NB4 (cell line): ENCODE data around the gene CRYZL1.

ENCODE experiments used
- DNase-seq: peaks from one replicate; pipeline ENCODE4 v3.0.0; 2010; ENCODE audit warnings: low read depth
- H3K4me3 ChIP-seq: one replicate; pipeline ENCODE4 v1.5.1; 2011; ENCODE audit warnings: mild to moderate bottlenecking, low read depth, low read length, moderate library complexity
- MYC ChIP-seq: IDR thresholded peaks from 2 replicates; pipeline ENCODE4 v1.6.1; 2011; ENCODE audit warnings: low read depth, low read length
- POLR2A ChIP-seq: IDR thresholded peaks from 2 replicates; pipeline ENCODE4 v1.6.1; 2011; ENCODE audit warnings: mild to moderate bottlenecking; ENCODE audit not compliant: insufficient read length; ENCODE audit errors: extremely low read depth
- TF ChIP-seq, protein P1 (sequence below): IDR thresholded peaks from 2 replicates; pipeline ENCODE4 v1.6.1; 2011; ENCODE audit warnings: low read depth, low read length
- TF ChIP-seq, protein P2 (sequence below): IDR thresholded peaks from one replicate; pipeline ENCODE4 v1.5.1; 2012; ENCODE audit warnings: low read depth, low read length

CRYZL1 gene

GRCh38 chr21:33655588-33656221 lies 14.2 kb upstream of the CRYZL1 start:
- TF ChIP-seq, protein P1, sequence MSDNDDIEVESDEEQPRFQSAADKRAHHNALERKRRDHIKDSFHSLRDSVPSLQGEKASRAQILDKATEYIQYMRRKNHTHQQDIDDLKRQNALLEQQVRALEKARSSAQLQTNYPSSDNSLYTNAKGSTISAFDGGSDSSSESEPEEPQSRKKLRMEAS: no peak
- TF ChIP-seq POLR2A (no peak), MYC (no peak)
- TF ChIP-seq, protein P2, sequence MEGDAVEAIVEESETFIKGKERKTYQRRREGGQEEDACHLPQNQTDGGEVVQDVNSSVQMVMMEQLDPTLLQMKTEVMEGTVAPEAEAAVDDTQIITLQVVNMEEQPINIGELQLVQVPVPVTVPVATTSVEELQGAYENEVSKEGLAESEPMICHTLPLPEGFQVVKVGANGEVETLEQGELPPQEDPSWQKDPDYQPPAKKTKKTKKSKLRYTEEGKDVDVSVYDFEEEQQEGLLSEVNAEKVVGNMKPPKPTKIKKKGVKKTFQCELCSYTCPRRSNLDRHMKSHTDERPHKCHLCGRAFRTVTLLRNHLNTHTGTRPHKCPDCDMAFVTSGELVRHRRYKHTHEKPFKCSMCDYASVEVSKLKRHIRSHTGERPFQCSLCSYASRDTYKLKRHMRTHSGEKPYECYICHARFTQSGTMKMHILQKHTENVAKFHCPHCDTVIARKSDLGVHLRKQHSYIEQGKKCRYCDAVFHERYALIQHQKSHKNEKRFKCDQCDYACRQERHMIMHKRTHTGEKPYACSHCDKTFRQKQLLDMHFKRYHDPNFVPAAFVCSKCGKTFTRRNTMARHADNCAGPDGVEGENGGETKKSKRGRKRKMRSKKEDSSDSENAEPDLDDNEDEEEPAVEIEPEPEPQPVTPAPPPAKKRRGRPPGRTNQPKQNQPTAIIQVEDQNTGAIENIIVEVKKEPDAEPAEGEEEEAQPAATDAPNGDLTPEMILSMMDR: no peak
- DNase-seq: no peak
- H3K4me3 ChIP-seq: no peak overlapping the region

- TF ChIP-seq, protein P1: no peak
- TF ChIP-seq, protein P2: no peak
- no peak for TF ChIP-seq POLR2A
- no peak for TF ChIP-seq MYC
These were observed 12.9 kb upstream of the CRYZL1 start for GRCh38 chr21:33654412-33654811.

DNA sequence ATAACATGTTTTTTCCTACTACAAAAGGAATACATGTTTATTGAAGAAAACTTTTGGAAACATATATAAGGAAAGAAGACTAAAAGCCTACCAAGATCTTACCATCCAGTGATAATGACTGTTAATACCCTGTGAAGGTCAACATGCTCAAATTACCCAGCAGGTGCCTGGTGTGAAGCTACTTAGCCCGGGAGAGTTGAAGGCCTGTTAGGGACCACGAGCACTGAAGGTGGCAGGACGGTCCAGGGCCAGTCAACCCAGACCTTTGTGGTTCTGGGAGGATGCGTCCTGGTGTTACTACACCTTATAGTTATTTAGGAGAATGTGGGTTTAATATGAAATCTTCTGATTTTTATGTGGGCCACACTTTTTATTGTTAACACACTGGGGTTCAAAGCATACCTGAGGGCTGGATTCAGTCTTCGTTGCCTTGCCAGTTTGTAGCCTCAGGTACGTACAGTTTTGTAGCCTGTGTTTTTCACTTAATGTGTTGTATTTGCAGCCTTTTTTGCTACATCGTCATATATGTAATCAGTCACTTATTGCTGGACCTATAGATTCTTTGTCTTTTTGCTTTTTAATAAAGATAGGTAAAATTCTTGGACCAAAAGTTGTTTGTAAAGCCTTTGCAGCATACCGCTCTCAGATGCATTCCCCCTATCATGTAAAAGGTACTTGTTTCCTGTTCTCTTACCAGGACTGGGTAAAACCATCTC lies 10.6 kb upstream of the CRYZL1 start:
- H3K4me3 ChIP-seq: no peak overlapping the region
- TF ChIP-seq, protein P1: no peak
- TF ChIP-seq, protein P2: no peak
- TF ChIP-seq POLR2A (no peak), MYC (no peak)
- no peak for DNase-seq

More at GRCh38 chr21:33654412-33654811, 12.9 kb upstream of the CRYZL1 start:
- no peak for DNase-seq
- no peak overlapping the region for H3K4me3 ChIP-seq

- DNase-seq: no peak
- H3K4me3 ChIP-seq: no peak overlapping the region
These were observed 9.5 kb upstream of the CRYZL1 start for GRCh38 chr21:33650929-33651509.

GRCh38 chr21:33650230-33650629 lies 8.7 kb upstream of the CRYZL1 start:
- TF ChIP-seq, protein P1: no peak
- no peak for TF ChIP-seq MYC
- no peak for TF ChIP-seq POLR2A
- TF ChIP-seq, protein P2: no peak
- H3K4me3 ChIP-seq: no peak overlapping the region
- no peak for DNase-seq

More at GRCh38 chr21:33650929-33651509, 9.5 kb upstream of the CRYZL1 start:
- TF ChIP-seq POLR2A (no peak), MYC (no peak)
- TF ChIP-seq, protein P2: no peak
- TF ChIP-seq, protein P1: no peak
